ENCODE results near the gene LHFPL5.

DNA sequence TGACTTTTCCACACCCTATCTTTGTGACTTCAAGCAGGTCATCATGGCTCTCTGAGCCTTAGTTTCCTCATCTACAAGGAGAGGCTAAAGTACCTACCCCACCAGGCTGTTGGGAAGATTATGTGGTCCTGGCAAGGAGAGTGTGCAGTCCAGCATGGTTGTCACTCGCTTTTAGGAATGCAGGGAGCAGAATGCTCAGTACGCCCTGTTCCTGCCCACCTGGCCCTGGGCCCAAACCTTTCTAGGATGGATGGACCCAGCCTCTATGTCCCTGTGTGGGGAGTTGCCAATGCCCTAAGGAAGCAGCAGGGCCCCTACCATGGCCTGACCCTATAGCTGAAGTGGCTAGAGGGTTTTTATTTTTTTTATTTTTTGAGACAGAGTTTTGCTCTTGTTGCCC, 26.7 kb upstream of the LHFPL5 start:
- TF ChIP-seq CTCF (IDR thresholded peaks at IDR 0.05) (no peak), POLR2A (IDR thresholded peaks at IDR 0.05) (no peak)

All from thyroid gland (tissue), 4 donors.